Testis (tissue), 3 donors: ENCODE results near the gene PLEKHO2. TPM values are rescaled to one million over a fixed set of nuclear protein-coding genes. Genes with fewer than 3 reads are reported as not detected.
A peak's percentile ranks its signal among the peaks of the same experiment; 100 is the strongest.

ENCODE experiments used
- DNase-seq: peaks from one replicate; pipeline ENCODE4 v3.0.0-alpha.2; 2019
- H3K27ac ChIP-seq, 2 donors: fragments of 200-600 bp; sonication (generic); one replicate each; pipeline ENCODE4 v1.5.1; 2019
- H3K27me3 ChIP-seq: fragments of 200-600 bp; sonication (generic); one replicate; pipeline ENCODE4 v1.5.1; 2019
- H3K36me3 ChIP-seq: fragments of 200-600 bp; sonication (generic); one replicate; pipeline ENCODE4 v1.5.1; 2017; ENCODE audit warnings: low read depth; ENCODE audit errors: missing control alignments
- H3K4me1 ChIP-seq: fragments of 200-600 bp; sonication (generic); one replicate; pipeline ENCODE4 v1.5.1; 2019
- H3K4me3 ChIP-seq, 2 donors: fragments of 200-600 bp; sonication (generic); one replicate each; pipeline ENCODE4 v1.5.1; 2017 to 2019
- H3K9me3 ChIP-seq: fragments of 200-600 bp; sonication (generic); one replicate; pipeline ENCODE4 v1.5.1; 2017
- CTCF ChIP-seq, 3 experiments: fragments of 450-650 bp in 2 of 3; fragments of 200-600 bp in 1 of 3; sonication (generic) in 1 of 3; IDR thresholded peaks; one replicate each; pipeline ENCODE4 v1.5.1; 2016 to 2019; ENCODE audit warnings: antibody characterized with exemption in 3 of 3, mild to moderate bottlenecking in 2 of 3, moderate library complexity in 1 of 3
- POLR2A ChIP-seq: fragments of 450-650 bp; IDR thresholded peaks from one replicate; pipeline ENCODE4 v1.6.1; 2017; ENCODE audit warnings: antibody characterized with exemption, mild to moderate bottlenecking, moderate library complexity
- WGBS, 2 donors: methylation state at CpG; one replicate each; pipeline ENCODE4 v1.1.5; 2018; 5-methylcytosine and 5-hydroxymethylcytosine counted together
- intact Hi-C: fragments of 100-400 bp; cut with DNase I; formaldehyde crosslinking; loops from one replicate; pipeline ENCODE4 v1.15.1; 2023; ENCODE audit warnings: low total_unique reads
- polyA plus RNA-seq: library from polyadenylated mRNA; stranded (reverse); fragments of 350-450 nt; fragmentation: Illumina TruSeq; extraction: RNeasy Lipid Tissue Mini Kit (QIAGEN cat#74804); gene quantifications from one replicate; pipeline ENCODE4 v1.2.3, GENCODE V29; 2014; ENCODE audit warnings: low read depth, low replicate concordance; ENCODE audit not compliant: insufficient read depth
- total RNA-seq, 2 donors: library from RNA; depleted of rRNA; stranded (reverse); fragments of >200 nt; gene quantifications; one replicate each; pipeline ENCODE4 v1.2.3, GENCODE V29; 2016

Gene PLEKHO2
- total and polyA plus RNA-seq, 3 donors from 2014 or later = 17.2 to 28.9 (median 19.3) TPM

DNA sequence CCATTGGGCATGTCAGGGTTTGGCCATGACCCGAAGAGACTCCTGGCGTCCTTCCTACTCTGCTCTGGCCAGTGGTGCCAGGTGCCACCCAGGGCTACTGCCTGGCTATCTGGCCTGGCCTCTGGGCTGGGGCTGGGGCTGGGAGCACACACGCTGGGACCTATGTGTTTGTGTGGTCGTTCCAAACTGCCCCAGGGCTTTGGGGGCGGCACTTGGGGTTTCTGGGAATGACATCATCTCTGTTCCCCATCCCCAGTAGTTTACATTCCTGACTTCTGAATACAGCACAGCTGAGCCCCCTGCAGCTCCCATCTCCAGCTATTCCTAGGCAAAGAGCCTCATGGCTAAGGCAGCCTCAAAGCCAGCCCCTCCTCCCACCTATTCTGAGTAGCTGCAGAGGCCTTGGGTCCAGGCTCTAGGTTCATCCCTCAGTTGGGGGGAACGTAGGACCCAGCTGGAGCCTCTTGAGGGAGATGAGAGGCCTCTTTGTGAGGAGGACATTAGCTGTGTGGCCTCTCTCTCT lies 24.3 kb downstream of the PLEKHO2 start:
- H3K36me3 ChIP-seq = no peaks in the 10 kb centered on the region
- peaks cover 14% of the 10 kb centered on the region for H3K4me1 ChIP-seq
- DNase-seq = no peak
- intact Hi-C loops = no loop called here
- TF ChIP-seq POLR2A (no peak), CTCF (IDR thresholded peaks at IDR 0.05) (no peak)
- H3K9me3 ChIP-seq = no peaks in the 10 kb centered on the region
- WGBS, 2 donors = 43 to 46% methylated on average over 1 to 6 of the region's 6 CpGs
- H3K4me3 ChIP-seq = no peak overlapping the region
- no peaks in the 10 kb centered on the region for H3K27me3 ChIP-seq
- peak overlapping the region in 1 of 2 donors; percentile 8 for H3K27ac ChIP-seq

DNA sequence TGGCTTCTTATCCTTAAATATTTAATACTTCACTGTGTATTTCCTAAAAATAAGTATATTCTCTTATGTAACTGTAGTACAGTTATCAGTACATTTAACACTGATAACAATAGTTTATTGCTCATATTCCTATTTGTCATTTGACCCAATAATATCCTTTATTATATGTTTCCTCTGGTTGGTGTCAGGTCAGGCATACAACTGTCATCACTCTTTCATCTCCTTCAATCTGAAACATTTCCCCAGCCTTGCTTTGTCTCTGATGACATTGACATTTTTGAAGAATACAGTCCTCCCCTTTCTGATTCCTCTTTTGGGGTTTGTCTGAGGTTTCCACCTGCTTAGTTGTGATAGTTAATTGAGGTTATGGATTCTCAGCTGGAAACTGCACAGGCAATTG lies 27.8 kb downstream of the PLEKHO2 start:
- Histone ChIP-seq H3K9me3 (no peaks in the 10 kb centered on the region), H3K27ac (no peak overlapping the region), H3K36me3 (no peaks in the 10 kb centered on the region), H3K4me3 (no peak overlapping the region), H3K27me3 (no peaks in the 10 kb centered on the region), H3K4me1 (peaks cover 21% of the 10 kb centered on the region)
- intact Hi-C loops = no loop called here
- TF ChIP-seq CTCF (IDR thresholded peaks at IDR 0.05) (no peak), POLR2A (no peak)
- no peak for DNase-seq

DNA sequence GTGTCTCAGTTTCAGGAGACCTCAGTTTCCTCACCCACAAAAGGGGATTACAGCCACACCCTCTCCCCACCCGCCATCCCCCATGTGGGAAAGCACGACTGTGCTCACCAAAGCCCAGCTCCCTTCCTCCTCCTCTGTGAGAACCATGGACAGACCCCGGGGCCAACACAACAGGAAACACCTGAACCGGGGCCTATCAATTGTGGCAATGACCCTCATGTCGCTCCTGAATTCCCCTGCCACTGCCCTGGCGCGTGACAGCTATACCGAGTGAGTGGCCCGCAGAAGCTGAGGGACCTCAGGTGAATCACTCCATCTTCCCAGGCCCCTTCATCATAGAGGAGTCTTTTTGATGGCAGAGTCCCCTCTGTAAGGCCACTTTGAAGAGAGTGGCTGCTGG lies 28.6 kb downstream of the PLEKHO2 start:
- Histone ChIP-seq H3K36me3 (no peaks in the 10 kb centered on the region), H3K27ac (no peak overlapping the region), H3K4me1 (peaks cover 21% of the 10 kb centered on the region)

DNA sequence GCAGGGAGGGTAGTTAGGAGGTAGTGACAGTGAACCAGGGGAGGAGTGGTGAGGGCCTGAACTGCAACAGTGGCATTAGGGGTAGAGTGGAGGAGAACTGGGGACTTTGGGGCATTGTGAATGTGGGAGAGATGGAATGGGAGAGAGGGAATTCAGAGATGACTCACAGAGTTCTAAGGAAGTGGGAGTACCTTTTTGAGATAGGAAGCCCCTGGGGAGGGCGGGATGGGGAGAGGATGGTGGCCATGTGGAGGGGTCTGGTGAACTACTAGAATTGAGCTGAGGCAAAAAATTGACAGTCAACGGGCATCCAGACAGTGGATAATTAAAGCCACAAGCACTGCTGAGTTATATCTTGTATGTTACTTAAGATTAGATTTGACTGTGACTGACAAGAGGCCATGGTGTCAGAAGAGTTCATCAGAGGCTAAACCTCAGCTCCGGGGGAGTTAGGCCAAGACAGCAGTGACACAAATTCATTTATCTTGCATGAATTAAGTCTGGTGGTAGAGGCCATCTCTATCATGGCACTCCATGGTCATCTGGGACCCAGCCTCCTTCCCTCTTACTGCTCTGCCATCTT lies 34.0 kb downstream of the PLEKHO2 start:
- intact Hi-C loops = no loop called here

More for the DNA sequence above, 28.6 kb downstream of the PLEKHO2 start:
- DNase-seq = no peak
- intact Hi-C loops = no loop called here
- Histone ChIP-seq H3K9me3 (no peaks in the 10 kb centered on the region), H3K27me3 (no peaks in the 10 kb centered on the region), H3K4me3 (no peak overlapping the region)
- TF ChIP-seq POLR2A (no peak), CTCF (IDR thresholded peaks at IDR 0.05) (no peak)
- 87 to 96% methylated on average over 5 to 9 of the region's 9 CpGs for WGBS, 2 donors

More for the DNA sequence above, 34.0 kb downstream of the PLEKHO2 start:
- WGBS, 2 donors = 64 to 76% methylated on average over 3 of the region's 3 CpGs
- no peak for DNase-seq
- Histone ChIP-seq H3K4me3 (no peak overlapping the region), H3K36me3 (no peaks in the 10 kb centered on the region), H3K27me3 (no peaks in the 10 kb centered on the region), H3K9me3 (no peaks in the 10 kb centered on the region), H3K27ac (no peak overlapping the region), H3K4me1 (peaks cover 32% of the 10 kb centered on the region)
- no peak for TF ChIP-seq CTCF (IDR thresholded peaks at IDR 0.05)
- TF ChIP-seq POLR2A = no peak
